C4-2B (cell line): ENCODE measurements around the gene LCAT.

Experiments used
- H3K27ac ChIP-seq: fragments of 450-650 bp; 2 replicates; pipeline ENCODE4 v1.5.1; 2017
- ZFX ChIP-seq: fragments of 450-650 bp; IDR thresholded peaks from 2 replicates; pipeline ENCODE4 v1.6.1; 2017
- TF ChIP-seq, protein P1 (sequence below): fragments of 450-650 bp; conservative IDR thresholded peaks from 2 replicates; pipeline ENCODE4 v1.5.1; 2017; ENCODE audit warnings: mild to moderate bottlenecking

The LCAT gene

DNA sequence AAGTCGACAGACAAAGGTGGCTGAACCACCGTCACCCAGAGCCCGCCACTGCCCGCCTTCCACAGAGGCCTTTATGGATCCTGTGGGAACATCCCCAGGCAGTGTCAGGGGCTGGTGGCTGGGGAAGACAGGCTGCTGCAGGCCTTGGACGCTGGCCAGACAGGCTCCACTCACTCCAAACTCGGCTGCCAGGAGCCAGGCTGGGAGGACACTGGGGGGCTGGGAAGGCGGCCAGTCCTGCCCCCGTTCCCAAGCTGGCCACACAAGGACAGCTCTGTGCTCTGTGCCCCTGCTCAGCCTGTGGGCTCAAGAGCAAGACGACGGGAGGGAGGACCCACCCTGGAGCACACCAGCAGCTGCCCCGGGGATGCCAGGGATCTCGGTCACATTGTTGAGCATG lies 7.6 kb upstream of the LCAT start:
- no peak overlapping the region for H3K27ac ChIP-seq
- TF ChIP-seq, protein P1, sequence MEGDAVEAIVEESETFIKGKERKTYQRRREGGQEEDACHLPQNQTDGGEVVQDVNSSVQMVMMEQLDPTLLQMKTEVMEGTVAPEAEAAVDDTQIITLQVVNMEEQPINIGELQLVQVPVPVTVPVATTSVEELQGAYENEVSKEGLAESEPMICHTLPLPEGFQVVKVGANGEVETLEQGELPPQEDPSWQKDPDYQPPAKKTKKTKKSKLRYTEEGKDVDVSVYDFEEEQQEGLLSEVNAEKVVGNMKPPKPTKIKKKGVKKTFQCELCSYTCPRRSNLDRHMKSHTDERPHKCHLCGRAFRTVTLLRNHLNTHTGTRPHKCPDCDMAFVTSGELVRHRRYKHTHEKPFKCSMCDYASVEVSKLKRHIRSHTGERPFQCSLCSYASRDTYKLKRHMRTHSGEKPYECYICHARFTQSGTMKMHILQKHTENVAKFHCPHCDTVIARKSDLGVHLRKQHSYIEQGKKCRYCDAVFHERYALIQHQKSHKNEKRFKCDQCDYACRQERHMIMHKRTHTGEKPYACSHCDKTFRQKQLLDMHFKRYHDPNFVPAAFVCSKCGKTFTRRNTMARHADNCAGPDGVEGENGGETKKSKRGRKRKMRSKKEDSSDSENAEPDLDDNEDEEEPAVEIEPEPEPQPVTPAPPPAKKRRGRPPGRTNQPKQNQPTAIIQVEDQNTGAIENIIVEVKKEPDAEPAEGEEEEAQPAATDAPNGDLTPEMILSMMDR: no peak
- TF ChIP-seq ZFX: no peak

DNA sequence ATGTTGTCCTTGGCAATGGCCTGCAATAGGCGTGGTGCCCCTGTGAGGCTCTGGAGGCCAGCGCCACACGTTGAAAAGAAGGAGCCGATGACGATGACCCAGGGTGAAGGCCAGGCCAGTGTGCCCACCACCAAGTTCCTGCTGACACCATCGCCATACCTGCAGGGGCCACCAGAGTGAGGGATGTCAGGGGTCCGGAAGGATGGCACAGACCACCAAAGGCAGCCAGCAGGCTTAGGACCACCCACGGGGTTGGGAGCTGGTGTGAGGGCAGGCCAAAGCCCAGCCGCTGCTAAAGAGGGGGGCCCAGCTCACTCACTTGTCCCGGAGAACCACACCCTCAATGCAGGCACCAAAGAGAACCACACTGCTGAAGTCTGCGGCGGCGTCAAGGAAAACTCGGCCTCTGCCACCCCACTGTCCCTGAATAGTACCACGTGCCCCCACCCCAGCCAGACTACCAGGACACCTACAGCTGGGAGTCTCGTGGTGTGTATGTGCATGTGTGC lies 6.5 kb upstream of the LCAT start:
- TF ChIP-seq, protein P1: no peak
- TF ChIP-seq ZFX: no peak

DNA sequence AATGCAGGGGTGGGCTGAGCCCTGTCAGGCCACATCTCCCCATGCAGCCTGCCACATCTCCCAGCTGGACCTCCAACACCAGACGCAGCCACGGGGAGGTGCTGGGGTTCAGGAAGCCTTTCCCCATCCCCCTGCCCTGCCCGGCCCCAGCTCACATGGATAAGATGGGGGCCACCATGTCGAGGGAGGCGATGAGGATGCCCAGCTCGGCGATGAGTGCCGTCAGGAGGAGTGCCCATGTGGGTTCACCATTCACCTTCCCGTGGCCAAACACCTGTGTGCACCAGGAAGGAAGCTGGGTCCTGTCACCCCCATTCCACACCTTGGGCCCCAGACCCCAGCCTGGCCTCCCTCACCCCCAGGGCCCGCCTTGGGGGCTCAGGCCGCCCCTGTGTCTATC lies 5.7 kb upstream of the LCAT start:
- TF ChIP-seq, protein P1: no peak
- TF ChIP-seq ZFX: no peak
- H3K27ac ChIP-seq: no peak overlapping the region

More for the DNA sequence above, 6.5 kb upstream of the LCAT start:
- no peak overlapping the region for H3K27ac ChIP-seq

DNA sequence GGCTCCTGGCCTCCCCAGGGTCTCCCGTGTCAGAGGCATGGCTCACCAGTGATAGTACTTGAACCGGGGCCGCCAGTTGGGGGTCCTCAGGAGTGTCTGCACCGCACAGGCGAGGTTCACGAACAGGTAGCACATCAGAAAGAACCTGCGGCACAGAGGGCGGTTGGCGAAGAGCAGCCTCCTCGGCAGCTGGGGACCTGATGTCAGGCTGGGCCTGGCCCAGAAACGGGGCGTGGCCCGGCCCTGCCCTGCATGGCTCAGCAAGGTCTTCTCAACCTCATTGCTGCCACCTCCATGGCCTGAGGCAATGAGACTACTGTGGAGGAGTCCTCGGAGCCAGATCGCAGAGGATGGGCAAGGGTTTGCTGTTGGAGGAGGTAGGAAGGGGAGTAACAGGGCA lies 4.1 kb upstream of the LCAT start:
- TF ChIP-seq ZFX: no peak
- TF ChIP-seq, protein P1: no peak
- no peak overlapping the region for H3K27ac ChIP-seq

DNA sequence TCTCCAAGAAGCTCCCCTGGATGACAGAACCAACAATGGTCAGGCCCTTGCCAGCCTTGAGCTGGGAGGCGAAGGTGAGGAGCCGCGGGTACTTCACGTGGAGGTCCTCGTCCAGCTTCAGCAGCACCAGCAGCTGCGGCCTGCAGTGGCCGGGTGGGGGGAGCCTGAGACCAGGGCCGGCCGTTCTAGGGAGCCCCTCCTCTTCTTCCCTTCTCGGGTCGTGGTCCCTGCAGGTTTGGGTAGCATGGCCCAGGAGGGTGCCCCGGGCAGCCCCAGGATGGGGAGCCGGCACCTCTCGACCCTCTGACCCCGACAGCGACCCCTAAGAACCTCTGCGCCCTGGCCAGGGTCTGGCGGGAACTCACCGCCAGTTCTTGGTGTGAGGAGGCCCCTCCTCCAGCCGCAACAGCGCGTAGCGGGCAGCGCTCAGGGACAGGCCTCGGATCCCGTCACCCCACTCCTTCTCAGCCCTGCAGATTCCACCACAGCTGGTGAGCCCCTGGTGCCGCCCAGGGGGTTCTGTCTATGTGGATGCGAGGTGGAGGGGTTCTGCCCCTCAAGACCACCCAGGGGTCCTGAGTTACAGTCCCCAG lies 3.1 kb upstream of the LCAT start:
- H3K27ac ChIP-seq: no peak overlapping the region
- TF ChIP-seq, protein P1: no peak; the same call in 1 of the 2 replicates
- TF ChIP-seq ZFX: no peak

DNA sequence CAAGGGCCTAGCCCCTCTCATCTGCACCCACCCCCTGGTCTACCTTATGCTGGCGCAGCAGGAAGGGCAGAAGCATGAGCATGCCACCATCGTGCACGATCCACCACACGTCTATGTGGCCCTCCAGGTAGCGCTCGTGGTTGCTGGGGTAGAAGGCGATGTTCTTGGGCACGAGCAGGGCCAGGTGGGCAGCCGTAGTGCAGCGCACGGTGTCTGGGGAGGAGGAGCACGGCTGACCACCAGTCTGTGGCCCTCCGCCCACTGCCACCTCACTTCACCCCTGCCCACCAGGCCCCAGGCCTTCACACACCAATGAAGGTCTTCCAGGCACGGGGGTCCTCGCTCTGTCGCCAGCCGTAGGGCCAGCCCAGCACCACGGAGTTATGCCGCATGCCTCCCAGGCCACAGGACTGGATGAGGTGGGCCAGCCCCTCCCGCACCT lies 2.2 kb upstream of the LCAT start:
- no peak for TF ChIP-seq ZFX
- TF ChIP-seq, protein P1: no peak
- no peak overlapping the region for H3K27ac ChIP-seq

DNA sequence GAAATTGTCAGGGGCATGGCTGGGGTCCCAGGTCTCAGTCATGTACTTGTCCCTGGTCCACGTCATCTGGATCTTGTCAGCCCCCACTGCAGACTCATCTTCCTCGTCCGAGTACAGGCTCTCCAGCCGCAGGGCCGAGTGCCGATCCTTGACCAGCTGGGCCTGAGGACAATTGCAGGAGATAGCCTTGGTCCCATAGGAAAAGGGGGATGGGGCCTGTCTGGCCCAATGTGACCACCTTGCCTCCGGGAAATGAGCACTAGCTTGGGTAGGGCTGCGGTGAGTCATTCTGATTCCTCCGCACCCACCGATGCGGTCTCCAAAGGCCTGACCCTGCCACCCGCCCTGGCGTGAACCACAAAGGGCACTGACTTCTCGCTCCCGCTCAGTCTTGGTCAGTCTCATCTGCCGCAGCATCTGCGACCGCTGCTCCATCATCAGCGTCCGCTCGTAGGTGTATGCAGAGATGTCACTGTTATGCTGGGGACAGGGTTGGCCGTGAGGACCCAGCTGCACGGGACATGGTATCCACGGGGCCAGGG lies 1.5 kb upstream of the LCAT start:
- TF ChIP-seq ZFX: no peak
- H3K27ac ChIP-seq: no peak overlapping the region
